ENCODE results near the gene RBM20. TPM values are rescaled to one million over a fixed set of nuclear protein-coding genes. Genes with fewer than 3 reads are reported as not detected.

RBM20 gene
- total RNA-seq, 4 donors from 2014 or later: 0.24 to 3.5 (median 1.8) TPM

DNA sequence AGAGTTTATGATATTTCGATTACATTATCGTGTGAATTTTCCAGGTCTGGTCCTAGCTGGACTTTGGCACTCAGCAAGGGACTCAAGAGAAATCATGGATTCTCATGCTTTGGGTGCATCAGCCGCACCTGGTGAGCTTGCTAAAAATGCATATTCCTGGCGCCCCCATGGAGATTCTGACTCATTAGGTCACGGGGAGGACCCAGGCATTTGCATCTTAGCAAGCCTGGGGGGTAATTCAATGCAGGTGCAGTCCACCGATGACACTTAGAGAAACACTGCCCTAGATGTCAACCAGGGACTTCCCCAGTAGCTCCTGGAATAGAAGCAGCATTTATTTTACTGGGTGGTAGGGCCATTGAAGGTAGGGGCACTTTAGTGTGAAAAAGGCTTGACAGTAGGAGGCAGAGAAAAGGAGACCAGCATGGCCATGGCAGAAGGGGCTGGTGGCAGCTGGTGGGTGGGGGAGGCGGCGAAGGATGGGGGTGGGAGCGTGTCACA lies 197.7 kb downstream of the RBM20 start:
- TF ChIP-seq, protein P1, sequence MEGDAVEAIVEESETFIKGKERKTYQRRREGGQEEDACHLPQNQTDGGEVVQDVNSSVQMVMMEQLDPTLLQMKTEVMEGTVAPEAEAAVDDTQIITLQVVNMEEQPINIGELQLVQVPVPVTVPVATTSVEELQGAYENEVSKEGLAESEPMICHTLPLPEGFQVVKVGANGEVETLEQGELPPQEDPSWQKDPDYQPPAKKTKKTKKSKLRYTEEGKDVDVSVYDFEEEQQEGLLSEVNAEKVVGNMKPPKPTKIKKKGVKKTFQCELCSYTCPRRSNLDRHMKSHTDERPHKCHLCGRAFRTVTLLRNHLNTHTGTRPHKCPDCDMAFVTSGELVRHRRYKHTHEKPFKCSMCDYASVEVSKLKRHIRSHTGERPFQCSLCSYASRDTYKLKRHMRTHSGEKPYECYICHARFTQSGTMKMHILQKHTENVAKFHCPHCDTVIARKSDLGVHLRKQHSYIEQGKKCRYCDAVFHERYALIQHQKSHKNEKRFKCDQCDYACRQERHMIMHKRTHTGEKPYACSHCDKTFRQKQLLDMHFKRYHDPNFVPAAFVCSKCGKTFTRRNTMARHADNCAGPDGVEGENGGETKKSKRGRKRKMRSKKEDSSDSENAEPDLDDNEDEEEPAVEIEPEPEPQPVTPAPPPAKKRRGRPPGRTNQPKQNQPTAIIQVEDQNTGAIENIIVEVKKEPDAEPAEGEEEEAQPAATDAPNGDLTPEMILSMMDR (IDR thresholded peaks at IDR 0.05): no peak
- DNase-seq (ENCODE audit: low spot score) (no peak), ATAC-seq (ENCODE audit: low FRiP score) (no peak)

DNA sequence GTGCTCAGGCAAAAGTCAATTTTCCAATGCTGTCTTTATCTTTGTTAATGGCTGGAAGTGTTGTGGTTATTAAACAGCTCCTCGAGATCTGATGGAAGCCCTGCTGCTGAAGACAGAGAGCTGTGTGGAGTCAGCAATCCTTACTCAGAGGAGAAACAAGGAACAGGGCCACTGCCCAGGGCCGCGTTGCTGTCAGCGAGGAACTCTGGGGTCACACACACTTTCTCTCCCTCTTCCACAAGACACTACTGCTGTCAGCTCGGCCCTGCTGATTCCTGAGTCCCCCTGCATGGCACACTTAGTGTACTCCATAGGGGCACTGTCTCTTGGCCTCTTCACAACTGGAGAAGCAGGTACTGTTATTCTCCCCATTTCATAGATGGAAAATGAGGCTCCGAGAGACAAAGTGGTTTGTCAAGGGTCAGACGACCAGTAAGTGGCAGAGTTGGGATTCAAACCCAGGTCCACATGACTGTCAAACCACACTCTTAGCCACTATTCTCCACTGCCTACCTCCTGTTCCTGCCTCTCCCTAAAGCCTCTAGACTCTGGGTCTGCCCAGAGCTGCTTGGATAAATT lies 198.3 kb downstream of the RBM20 start:
- TF ChIP-seq, protein P1 (IDR thresholded peaks at IDR 0.05): no peak
- DNase-seq (ENCODE audit: low spot score) (no peak), ATAC-seq (ENCODE audit: low FRiP score) (no peak)

DNA sequence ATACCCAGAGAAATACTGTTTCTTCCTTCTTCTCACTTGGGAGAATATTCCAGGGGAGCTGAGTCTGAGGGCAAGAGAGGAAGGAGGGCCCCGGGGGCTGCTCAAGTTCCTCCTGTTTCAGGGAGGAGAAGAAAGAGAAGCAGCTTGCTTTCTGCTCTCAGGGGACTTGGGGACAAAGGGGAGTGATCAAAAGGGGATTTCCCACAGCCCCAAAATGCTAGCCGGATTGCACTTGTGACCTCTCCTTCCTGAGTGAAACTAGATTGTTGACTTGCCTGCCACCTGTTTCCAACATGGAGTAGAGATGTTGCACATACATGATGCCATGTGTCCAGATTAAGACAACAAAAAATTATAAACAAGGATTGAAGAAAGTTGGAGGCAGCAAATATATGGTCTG lies 198.9 kb downstream of the RBM20 start:
- TF ChIP-seq, protein P1 (IDR thresholded peaks at IDR 0.05): no peak
- no peak for DNase-seq (ENCODE audit: low spot score)
- ATAC-seq (ENCODE audit: low FRiP score): no peak

DNA sequence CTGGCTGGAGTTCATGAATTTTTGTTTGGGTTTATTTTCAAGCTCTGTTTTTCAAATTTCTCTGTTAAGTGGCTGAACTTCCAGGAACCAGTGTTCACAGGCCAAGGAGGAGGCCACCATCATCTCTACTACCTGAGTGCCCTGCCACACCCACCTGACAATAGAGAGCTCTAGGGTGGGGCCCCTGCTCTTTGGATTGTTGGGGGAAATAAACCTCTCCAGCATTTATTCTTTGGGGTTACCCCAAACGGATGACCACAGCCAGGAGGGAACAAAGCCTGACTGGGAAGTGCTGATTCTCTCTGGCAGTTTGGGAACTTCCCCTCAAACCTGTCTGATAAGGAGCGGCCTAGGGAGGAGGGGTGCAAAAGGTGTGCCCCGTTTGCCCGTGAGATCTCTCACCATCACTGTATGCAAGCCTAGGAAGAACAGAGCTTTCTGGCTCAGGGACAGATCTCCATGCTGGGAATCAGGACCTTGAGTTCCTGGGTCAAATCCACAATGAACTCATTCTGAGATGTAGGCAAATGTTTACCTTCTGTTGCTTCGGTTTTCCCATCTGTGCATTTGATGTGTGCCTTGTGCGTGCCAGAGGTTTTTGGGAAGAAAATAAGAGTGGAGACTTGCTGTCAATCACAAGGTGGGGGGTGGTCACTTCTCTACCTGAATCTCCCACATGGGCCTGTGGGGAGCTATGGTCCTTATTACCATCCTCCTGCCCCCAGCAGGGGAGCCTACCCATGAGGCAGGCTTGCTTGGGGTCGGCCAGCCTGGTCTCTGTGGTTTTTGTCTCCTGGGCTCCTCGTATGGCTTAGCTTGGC lies 199.9 kb downstream of the RBM20 start:
- ATAC-seq (ENCODE audit: low FRiP score) (no peak), DNase-seq (ENCODE audit: low spot score) (no peak)
- TF ChIP-seq, protein P1 (IDR thresholded peaks at IDR 0.05): no peak

DNA sequence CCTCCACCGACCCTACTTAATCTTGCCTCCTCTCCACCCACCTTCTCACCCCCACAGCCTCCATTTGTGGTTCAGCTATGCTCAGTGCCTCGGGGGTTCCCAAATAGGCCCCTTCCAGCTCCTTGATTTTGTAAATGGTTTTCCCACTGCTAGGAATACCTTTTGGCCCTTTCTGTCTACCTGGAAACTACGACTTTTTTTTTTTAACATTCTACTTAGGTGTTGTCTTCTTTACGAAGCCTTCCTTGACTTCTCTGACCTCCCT lies 200.4 kb downstream of the RBM20 start:
- ATAC-seq (ENCODE audit: low FRiP score): no peak
- TF ChIP-seq, protein P1 (IDR thresholded peaks at IDR 0.05): no peak
- DNase-seq (ENCODE audit: low spot score): no peak

DNA sequence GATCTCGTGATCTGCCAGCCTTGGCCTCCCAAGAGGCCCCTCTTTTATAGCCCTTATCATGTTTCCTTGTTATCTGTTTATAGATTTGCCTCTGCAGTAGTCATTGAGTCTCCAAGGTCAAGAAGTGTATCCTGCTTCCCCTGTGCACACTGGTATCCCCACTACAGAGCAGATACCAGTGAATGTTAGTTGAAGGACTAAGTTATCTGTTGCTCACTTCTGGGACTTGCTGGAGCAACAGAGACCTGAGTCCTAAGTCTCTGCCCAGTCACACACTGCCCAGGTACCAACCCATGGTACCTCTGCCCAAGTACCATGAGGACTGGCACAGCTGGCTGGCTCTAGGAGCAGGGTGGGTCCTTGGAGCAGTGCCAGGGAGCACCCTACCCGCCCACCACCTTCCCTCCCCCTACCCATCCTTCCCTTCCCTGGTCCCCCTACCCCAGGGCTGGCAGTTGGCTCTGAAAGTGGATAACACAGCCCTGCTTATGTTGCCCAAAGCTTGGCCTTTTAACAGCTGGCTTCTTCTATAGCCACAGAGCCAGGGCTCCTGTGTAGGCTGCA lies 201.1 kb downstream of the RBM20 start:
- TF ChIP-seq, protein P1 (IDR thresholded peaks at IDR 0.05): no peak
- ATAC-seq (ENCODE audit: low FRiP score) (no peak), DNase-seq (ENCODE audit: low spot score) (no peak)
